Cardiac muscle cell (in vitro differentiated cells and primary cell): ENCODE measurements around the gene CELSR1. TPM values are rescaled to one million over a fixed set of nuclear protein-coding genes. Genes with fewer than 3 reads are reported as not detected.

ENCODE experiments used
- DNase-seq, 2 donors: peaks; one replicate each; pipeline versions ENCODE4 v3.0.0 to v3.0.0-alpha.2; 2010 to 2017; ENCODE audit warnings: low read depth in 1 of 2, low spot score in 1 of 2
- H3K27ac ChIP-seq: fragments of 200-600 bp; sonication (generic); 2 replicates; pipeline ENCODE4 v1.5.1; 2016
- H3K27me3 ChIP-seq: fragments of 200-600 bp; sonication (generic); 2 replicates; pipeline ENCODE4 v1.6.0; 2016; ENCODE audit warnings: control low read depth
- H3K36me3 ChIP-seq: fragments of 200-600 bp; sonication (generic); 2 replicates; pipeline ENCODE4 v1.5.1; 2016; ENCODE audit warnings: control low read depth
- H3K4me1 ChIP-seq: fragments of 200-600 bp; sonication (generic); 2 replicates; pipeline ENCODE4 v1.8.1; 2017; ENCODE audit warnings: low read depth, mild to moderate bottlenecking, mixed run types
- H3K4me3 ChIP-seq: fragments of 200-600 bp; sonication (generic); 2 replicates; pipeline ENCODE4 v1.5.1; 2016; ENCODE audit warnings: mild to moderate bottlenecking
- H3K9me3 ChIP-seq: fragments of 200-600 bp; sonication (generic); 2 replicates; pipeline ENCODE4 v1.5.1; 2017; ENCODE audit warnings: low read depth, mild to moderate bottlenecking, control low read depth
- polyA plus RNA-seq: library from polyadenylated mRNA; unstranded; fragments of >200 nt; fragmentation: Nextera tagmentation; extraction: Ambion mirVana; gene quantifications from 2 replicates; pipeline ENCODE4 v1.2.1, GENCODE V29; 2016
- total RNA-seq: library from RNA; depleted of rRNA; stranded (reverse); fragments of >200 nt; gene quantifications from 2 replicates; pipeline ENCODE4 v1.2.3, GENCODE V29; 2016
- TF ChIP-seq, protein P1 (sequence below): IDR thresholded peaks from 2 replicates; pipeline ENCODE4 v1.5.1; 2012; ENCODE audit warnings: low read depth, mild to moderate bottlenecking, low read length

Gene CELSR1
- total and polyA plus RNA-seq, 2 experiments from 2014 or later = 9.0 to 37.4 TPM

- TF ChIP-seq, protein P1, sequence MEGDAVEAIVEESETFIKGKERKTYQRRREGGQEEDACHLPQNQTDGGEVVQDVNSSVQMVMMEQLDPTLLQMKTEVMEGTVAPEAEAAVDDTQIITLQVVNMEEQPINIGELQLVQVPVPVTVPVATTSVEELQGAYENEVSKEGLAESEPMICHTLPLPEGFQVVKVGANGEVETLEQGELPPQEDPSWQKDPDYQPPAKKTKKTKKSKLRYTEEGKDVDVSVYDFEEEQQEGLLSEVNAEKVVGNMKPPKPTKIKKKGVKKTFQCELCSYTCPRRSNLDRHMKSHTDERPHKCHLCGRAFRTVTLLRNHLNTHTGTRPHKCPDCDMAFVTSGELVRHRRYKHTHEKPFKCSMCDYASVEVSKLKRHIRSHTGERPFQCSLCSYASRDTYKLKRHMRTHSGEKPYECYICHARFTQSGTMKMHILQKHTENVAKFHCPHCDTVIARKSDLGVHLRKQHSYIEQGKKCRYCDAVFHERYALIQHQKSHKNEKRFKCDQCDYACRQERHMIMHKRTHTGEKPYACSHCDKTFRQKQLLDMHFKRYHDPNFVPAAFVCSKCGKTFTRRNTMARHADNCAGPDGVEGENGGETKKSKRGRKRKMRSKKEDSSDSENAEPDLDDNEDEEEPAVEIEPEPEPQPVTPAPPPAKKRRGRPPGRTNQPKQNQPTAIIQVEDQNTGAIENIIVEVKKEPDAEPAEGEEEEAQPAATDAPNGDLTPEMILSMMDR = no peak
- Histone ChIP-seq H3K4me1 (no peaks in the 10 kb centered on the region), H3K27ac (peak overlapping the region; percentile 54), H3K36me3 (peaks cover 16% of the 10 kb centered on the region), H3K9me3 (no peaks in the 10 kb centered on the region), H3K27me3 (no peaks in the 10 kb centered on the region), H3K4me3 (no peak overlapping the region)
- no peak for DNase-seq
Measured at GRCh38 chr22:46358766-46359165, 178.7 kb downstream of the CELSR1 start.

DNA sequence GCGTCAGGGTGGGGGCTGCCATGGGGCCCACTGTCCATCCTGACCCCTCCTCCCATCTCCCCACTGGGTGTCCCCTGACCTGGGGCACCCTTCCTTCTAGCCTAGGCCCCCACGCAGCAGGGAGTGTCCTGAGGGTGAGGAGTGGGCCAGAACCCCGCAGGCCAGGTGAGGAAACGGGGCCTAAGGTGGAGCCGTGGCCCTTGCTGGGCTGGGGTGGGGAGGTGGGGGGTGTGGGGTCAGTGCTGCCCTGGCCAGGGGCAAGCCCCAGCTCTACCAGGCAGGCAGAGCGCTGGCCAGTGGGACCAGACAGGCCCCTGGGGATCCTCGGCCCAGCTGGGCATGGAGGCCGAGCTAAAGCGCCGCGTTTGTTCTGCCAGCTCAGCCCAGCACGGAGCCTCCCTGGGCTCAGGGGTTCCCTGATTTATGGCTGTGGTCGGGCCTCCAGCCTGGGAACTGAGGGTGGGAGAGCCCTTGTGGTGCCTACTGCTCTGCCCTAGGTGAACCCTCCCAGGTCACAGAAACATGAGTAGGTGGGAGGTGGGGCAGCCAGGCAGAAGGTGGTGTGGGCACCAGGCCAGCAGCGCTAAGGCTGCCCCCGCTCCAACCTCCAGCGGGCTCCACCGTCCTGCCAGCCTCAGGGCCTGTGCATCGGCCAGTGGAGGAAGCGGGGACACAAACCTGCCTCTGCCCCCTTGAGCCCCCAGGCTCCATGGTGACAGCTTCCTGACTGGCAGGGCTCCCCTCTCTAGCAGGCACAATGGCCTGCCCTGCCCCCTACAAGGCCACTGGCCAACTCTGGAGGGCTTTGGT, 179.5 kb downstream of the CELSR1 start:
- Histone ChIP-seq H3K36me3 (peaks cover 22% of the 10 kb centered on the region), H3K4me3 (no peak overlapping the region), H3K27me3 (no peaks in the 10 kb centered on the region), H3K9me3 (no peaks in the 10 kb centered on the region), H3K27ac (peak overlapping the region; percentile 54), H3K4me1 (no peaks in the 10 kb centered on the region)
- no peak for DNase-seq
- TF ChIP-seq, protein P1 = no peak

DNA sequence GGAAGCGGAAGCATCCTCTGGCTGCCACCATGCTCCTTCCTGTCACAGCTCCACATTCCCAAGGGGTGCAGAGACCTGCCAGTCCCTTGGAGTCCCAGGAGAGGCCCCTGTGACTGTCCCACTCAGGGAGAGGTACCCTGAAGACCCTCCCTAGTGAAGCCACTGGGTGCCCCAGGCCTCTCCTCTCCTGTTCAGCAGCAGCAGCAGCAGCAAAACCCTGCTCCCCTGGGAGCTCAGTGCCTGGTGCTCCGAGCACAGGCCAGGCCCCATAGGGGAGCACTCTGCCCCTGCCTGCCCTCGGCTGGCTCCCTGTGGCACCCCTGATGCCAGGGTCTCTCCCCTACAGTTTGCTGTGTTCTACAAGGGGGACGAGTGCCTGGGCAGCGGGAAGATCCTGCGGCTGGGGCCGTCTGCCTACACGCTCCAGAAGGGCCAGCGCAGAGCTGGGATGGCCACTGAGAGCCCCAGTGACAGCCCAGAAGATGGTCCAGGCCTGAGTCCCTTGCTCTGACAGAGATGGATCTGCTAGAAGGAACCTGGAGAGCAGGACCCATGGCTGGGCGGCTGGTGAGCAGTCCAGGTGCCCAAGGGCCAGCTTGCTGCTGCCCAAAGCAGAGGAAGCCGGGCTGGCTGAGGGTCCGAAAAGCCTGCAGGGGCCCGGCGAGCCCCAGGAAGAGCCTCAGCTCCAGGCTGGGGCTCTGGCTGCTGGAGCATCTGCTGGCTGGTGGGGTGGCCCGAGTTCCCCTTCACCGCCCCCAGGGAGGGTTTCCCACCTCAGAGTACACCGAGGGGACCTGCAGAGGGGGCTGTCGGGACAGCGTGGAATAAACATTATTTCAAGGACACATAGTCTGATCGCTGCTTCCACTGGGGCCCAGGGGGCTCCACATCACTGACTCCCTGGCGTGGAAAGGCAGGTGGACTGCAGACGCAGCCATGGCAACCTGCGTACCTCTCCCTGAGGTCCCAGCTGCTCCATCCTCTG, 180.6 kb downstream of the CELSR1 start:
- TF ChIP-seq, protein P1 = no peak
- H3K4me1 ChIP-seq = no peaks in the 10 kb centered on the region
- peaks cover 27% of the 10 kb centered on the region for H3K36me3 ChIP-seq
- H3K4me3 ChIP-seq = no peak overlapping the region
- peak overlapping the region; percentile 54 for H3K27ac ChIP-seq
- no peaks in the 10 kb centered on the region for H3K9me3 ChIP-seq
- H3K27me3 ChIP-seq = no peaks in the 10 kb centered on the region
- DNase-seq = no peak

GRCh38 chr22:46355996-46356471, 181.4 kb downstream of the CELSR1 start:
- H3K4me3 ChIP-seq = no peak overlapping the region
- TF ChIP-seq, protein P1 = no peak
- no peak for DNase-seq
- H3K9me3 ChIP-seq = no peaks in the 10 kb centered on the region
- H3K27ac ChIP-seq = no peak overlapping the region
- no peaks in the 10 kb centered on the region for H3K27me3 ChIP-seq
- peaks cover 27% of the 10 kb centered on the region for H3K36me3 ChIP-seq
- H3K4me1 ChIP-seq = no peaks in the 10 kb centered on the region

- Histone ChIP-seq H3K36me3 (peaks cover 31% of the 10 kb centered on the region), H3K4me3 (no peak overlapping the region), H3K27ac (no peak overlapping the region), H3K9me3 (no peaks in the 10 kb centered on the region), H3K4me1 (no peaks in the 10 kb centered on the region), H3K27me3 (no peaks in the 10 kb centered on the region)
- TF ChIP-seq, protein P1 = peak; percentile 79
- peak; percentile 68 to 80 for DNase-seq
Measured at GRCh38 chr22:46355369-46355995, 181.9 kb downstream of the CELSR1 start.
